GM12892 (cell line): ENCODE results near the gene RAB43.

ENCODE experiments used
- POLR2A ChIP-seq: IDR thresholded peaks from 2 replicates; pipeline ENCODE4 v1.6.1; 2011; ENCODE audit warnings: low read depth, low read length, control low read depth
- POLR2AphosphoS5 ChIP-seq: IDR thresholded peaks from 2 replicates; pipeline ENCODE4 v1.6.1; 2011; ENCODE audit warnings: low read depth, low read length, control low read depth
- TAF1 ChIP-seq: IDR thresholded peaks from 2 replicates; pipeline ENCODE4 v1.6.1; 2011; ENCODE audit warnings: low read depth, mild to moderate bottlenecking, control low read depth, low read length, borderline replicate concordance

DNA sequence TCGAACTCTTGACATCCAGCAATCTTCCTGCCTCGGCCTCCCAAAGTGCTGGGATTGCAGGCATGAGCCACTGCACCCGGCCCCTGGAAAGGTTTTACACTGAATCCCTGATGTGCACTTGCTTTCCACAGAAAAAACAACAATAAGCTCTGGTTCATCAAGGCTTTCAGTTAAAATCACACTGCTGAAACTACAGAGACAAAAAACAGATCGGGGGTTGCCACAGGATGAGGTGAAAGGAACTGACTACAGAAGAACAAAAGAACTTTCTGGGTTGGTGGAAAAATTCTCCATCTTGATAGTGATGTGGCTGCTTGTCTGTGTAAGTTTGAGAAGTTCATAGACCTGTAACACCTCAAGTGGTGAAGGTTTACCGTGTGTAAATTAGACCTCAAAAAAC is 2.9 kb downstream of the RAB43 start:
- no peak for TF ChIP-seq POLR2A
- TF ChIP-seq TAF1, result no peak
- TF ChIP-seq POLR2AphosphoS5, result no peak
